SU-DHL-6 (cell line): ENCODE measurements around the gene KIAA1191.
"Not testable (repeated sequence)": the region's sequence is repeated elsewhere in the genome, so short reads cannot be mapped to it uniquely, and the experiment has no call there.

Source experiments
- H2AFZ ChIP-seq: fragments of 200-600 bp; sonication (generic); 2 replicates; pipeline ENCODE4 v1.6.1; 2014; ENCODE audit warnings: low read depth, mild to moderate bottlenecking, moderate library complexity, mixed read lengths, antibody characterized with exemption, low read length; ENCODE audit not compliant: severe bottlenecking
- H3F3A ChIP-seq: fragments of 200-600 bp; shearing (Covaris generic); 2 replicates; pipeline ENCODE4 v1.6.0; 2016; ENCODE audit warnings: antibody characterized with exemption, mild to moderate bottlenecking; ENCODE audit not compliant: insufficient read depth
- H3K27ac ChIP-seq: fragments of 200-600 bp; sonication (generic); 2 replicates; pipeline ENCODE4 v1.5.1; 2016; ENCODE audit warnings: low read depth, mild to moderate bottlenecking, low read length, moderate library complexity, mixed read lengths
- H3K27me3 ChIP-seq: fragments of 200-600 bp; sonication (generic), shearing (Covaris generic); 2 replicates; pipeline ENCODE4 v1.6.0; 2014; ENCODE audit warnings: mild to moderate bottlenecking, low read length
- H3K36me3 ChIP-seq: fragments of 200-600 bp; sonication (generic); 2 replicates; pipeline ENCODE4 v1.6.1; 2014; ENCODE audit warnings: mild to moderate bottlenecking, low read length, mixed read lengths
- H3K4me2 ChIP-seq: fragments of 300-600, 200-600 bp; shearing (Covaris generic), sonication (generic); 2 replicates; pipeline ENCODE4 v1.6.0; 2014; ENCODE audit warnings: low read length, low read depth, mild to moderate bottlenecking; ENCODE audit not compliant: poor library complexity, severe bottlenecking
- H3K4me3 ChIP-seq: fragments of 200-600 bp; sonication (generic); 2 replicates; pipeline ENCODE4 v1.5.1; 2014; ENCODE audit warnings: antibody characterized with exemption, low read length, mild to moderate bottlenecking, mixed read lengths; ENCODE audit not compliant: insufficient read depth, poor library complexity, severe bottlenecking
- H3K79me2 ChIP-seq: fragments of 200-600 bp; sonication (generic); 2 replicates; pipeline ENCODE4 v1.6.1; 2014; ENCODE audit warnings: mild to moderate bottlenecking, low read length, moderate library complexity; ENCODE audit not compliant: insufficient read depth
- H3K9ac ChIP-seq: fragments of 200-600 bp; sonication (generic); 2 replicates; pipeline ENCODE4 v1.7.0; 2014; ENCODE audit warnings: mild to moderate bottlenecking, low read length
- H3K9me2 ChIP-seq: fragments of 200-600 bp; sonication (generic); replicated peaks from 2 replicates; pipeline ENCODE4 v1.6.1; 2014; ENCODE audit warnings: low read length; ENCODE audit not compliant: insufficient read depth
- H3K9me3 ChIP-seq: fragments of 200-600 bp; sonication (generic); 2 replicates; pipeline ENCODE4 v1.6.1; 2014; ENCODE audit warnings: low read length, mixed read lengths; ENCODE audit not compliant: insufficient read depth
- H4K20me1 ChIP-seq: fragments of 200-600 bp; sonication (generic); 2 replicates; pipeline ENCODE4 v1.6.1; 2014; ENCODE audit warnings: low read depth, mild to moderate bottlenecking, antibody characterized with exemption, low read length, moderate library complexity, mixed read lengths
- CTCF ChIP-seq: fragments of 200-600 bp; sonication (generic); IDR thresholded peaks from one replicate; pipeline ENCODE4 v1.5.1; 2017; ENCODE audit warnings: antibody characterized with exemption, mild to moderate bottlenecking, low read length, moderate library complexity; ENCODE audit not compliant: insufficient read depth, poor library complexity, severe bottlenecking
- EZH2phosphoT487 ChIP-seq: fragments of 200-600 bp; sonication (generic), shearing (Covaris generic); conservative IDR thresholded peaks from 2 replicates; pipeline ENCODE4 v1.6.1; 2018; ENCODE audit warnings: mild to moderate bottlenecking, antibody characterized with exemption, low read length, moderate library complexity, mixed read lengths

KIAA1191 gene

DNA sequence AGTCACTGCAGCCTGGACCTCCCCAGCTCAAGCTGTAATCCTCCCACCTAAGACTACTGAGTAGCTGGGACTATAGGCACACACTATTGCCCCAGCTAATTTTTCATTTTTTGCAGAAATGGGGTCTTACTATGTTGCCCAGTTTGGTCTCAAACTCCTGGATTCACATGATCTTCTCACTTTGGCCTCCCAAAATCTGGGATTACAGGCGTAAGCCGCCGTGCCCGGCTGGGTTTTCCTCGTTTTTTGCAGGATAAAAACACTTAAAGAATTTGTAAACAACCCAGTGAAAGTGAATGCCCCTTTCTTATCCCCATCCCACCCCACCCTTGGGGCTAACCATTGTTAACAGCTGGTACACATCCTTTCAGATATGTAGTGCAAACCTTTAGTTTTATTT is 47.0 kb upstream of the KIAA1191 start:
- no peaks in the 10 kb centered on the region for H4K20me1 ChIP-seq

GRCh38 chr5:176408252-176408573 is 46.6 kb upstream of the KIAA1191 start:
- H3K27ac ChIP-seq, H3K27me3 ChIP-seq, H2AFZ ChIP-seq, H3K4me2 ChIP-seq, H3K9me3 ChIP-seq, H3K9ac ChIP-seq, H3K36me3 ChIP-seq, H3K9me2 ChIP-seq, H3K4me3 ChIP-seq, H3F3A ChIP-seq, H3K79me2 ChIP-seq, H4K20me1 ChIP-seq: not testable (repeated sequence)

More for the DNA sequence above, 47.0 kb upstream of the KIAA1191 start:
- Histone ChIP-seq H3K9me2 (no peaks in the 10 kb centered on the region), H3K27me3 (no peaks in the 10 kb centered on the region), H3F3A (no peaks in the 10 kb centered on the region), H3K36me3 (no peaks in the 10 kb centered on the region), H3K9me3 (no peaks in the 10 kb centered on the region), H3K27ac (no peak overlapping the region), H3K4me2 (no peak overlapping the region), H3K9ac (no peak overlapping the region), H2AFZ (no peak overlapping the region), H3K79me2 (no peaks in the 10 kb centered on the region), H3K4me3 (no peak overlapping the region)
- TF ChIP-seq EZH2phosphoT487 (no peak), CTCF (no peak)

DNA sequence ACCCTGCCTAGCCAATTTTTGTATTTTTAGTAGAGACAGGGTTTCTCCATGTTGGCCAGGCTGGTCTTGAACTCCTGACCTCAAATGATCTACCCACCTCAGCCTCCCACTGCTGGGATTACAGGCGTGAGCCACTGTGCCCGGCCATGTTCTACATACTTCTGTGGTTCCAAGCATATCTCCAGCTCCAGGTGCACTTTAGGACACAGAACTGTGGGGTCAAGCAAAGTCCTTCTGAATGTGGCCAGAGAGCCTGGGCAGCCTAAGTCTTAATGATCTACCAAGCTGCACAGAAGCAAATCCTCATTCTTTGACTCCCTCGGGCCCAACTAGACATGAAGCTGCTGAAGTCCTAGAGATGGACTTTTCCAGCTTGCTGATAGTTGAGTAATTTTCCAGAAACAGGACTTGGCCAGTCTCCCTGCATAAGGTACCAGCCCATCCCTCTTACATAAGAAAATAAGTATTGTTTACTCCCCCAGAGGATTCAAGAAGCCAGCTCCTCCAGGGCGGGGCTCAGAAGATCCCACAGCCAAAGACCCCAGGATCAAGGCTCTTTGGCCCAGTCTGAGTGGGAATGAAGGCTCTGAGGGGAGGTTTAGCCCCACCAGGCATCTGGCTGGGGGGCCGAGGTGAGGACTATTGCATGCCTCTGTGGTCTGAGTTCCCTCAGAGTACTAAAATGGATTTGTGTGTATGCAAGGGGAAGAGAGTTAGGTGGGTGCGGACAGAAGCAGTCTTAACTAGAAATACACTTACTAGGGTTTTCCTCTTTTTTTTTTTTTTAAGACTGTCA is 46.1 kb upstream of the KIAA1191 start:
- no peaks in the 10 kb centered on the region for H3K9me2 ChIP-seq
- H3K27me3 ChIP-seq, result no peaks in the 10 kb centered on the region
- H4K20me1 ChIP-seq, result no peaks in the 10 kb centered on the region
- H3K36me3 ChIP-seq, result no peaks in the 10 kb centered on the region
- no peaks in the 10 kb centered on the region for H3F3A ChIP-seq
- no peak for TF ChIP-seq EZH2phosphoT487
- TF ChIP-seq CTCF, result no peak
- H3K9ac ChIP-seq, result no peak overlapping the region
- no peak overlapping the region for H3K4me3 ChIP-seq
- no peaks in the 10 kb centered on the region for H3K79me2 ChIP-seq
- H3K27ac ChIP-seq, result no peak overlapping the region
- no peak overlapping the region for H3K4me2 ChIP-seq
- no peaks in the 10 kb centered on the region for H3K9me3 ChIP-seq
- no peak overlapping the region for H2AFZ ChIP-seq

- Histone ChIP-seq H4K20me1 (no peaks in the 10 kb centered on the region), H3K4me3 (no peak overlapping the region), H3F3A (no peaks in the 10 kb centered on the region), H3K27me3 (no peaks in the 10 kb centered on the region), H3K4me2 (no peak overlapping the region), H3K27ac (no peak overlapping the region), H3K79me2 (no peaks in the 10 kb centered on the region), H3K36me3 (no peaks in the 10 kb centered on the region), H3K9ac (no peak overlapping the region), H2AFZ (no peak overlapping the region), H3K9me3 (no peaks in the 10 kb centered on the region), H3K9me2 (no peaks in the 10 kb centered on the region)
- TF ChIP-seq CTCF (no peak), EZH2phosphoT487 (no peak)
Measured at GRCh38 chr5:176406436-176407052, 45.0 kb upstream of the KIAA1191 start.
